ENCODE measurements around the gene KLF15. TPM values are rescaled to one million over a fixed set of nuclear protein-coding genes. Genes with fewer than 3 reads are reported as not detected.

KLF15 gene
- total and polyA plus RNA-seq, 2 of the 8 experiments (the other 6 are each of a cell fraction or from before 2014, with no cell fraction given), result 15.7 to 19.5 TPM

GRCh38 chr3:126370055-126370454 lies 12.8 kb upstream of the KLF15 start:
- H3K79me1 ChIP-seq (ENCODE audit: low read depth, low read length), result no peaks in the 10 kb centered on the region
- no peak overlapping the region for H3K27ac ChIP-seq (ENCODE audit: low read depth, low read length)
- POLR2A ChIA-PET (ENCODE audit: partially characterized antibody), result no interaction called here
- H3K18ac ChIP-seq (ENCODE audit: extremely low read depth, low read length), result no peak overlapping the region
- no peak overlapping the region for H3K56ac ChIP-seq (replicated peaks; ENCODE audit: insufficient read length, low read depth, low read length)
- no peak overlapping the region for H2BK5ac ChIP-seq (ENCODE audit: low read depth, low read length)
- 66% methylated on average over 4 of the region's 4 CpGs; no CpG with 5 or more reads in 1 of the 2 experiments for WGBS, 2 experiments (ENCODE audit: extremely low coverage in 1 of 2, insufficient coverage in 1 of 2, insufficient read length in 1 of 2, insufficient replicate concordance in 2 of 2, low coverage in 1 of 2, low lambda C conversion rate in 2 of 2, missing lambda C conversion rate in 1 of 2)
- no peak overlapping the region for H3K4ac ChIP-seq (replicated peaks; ENCODE audit: insufficient read length, low read depth, low read length)
- no peak overlapping the region for H2BK15ac ChIP-seq (ENCODE audit: low read length)
- H3K23ac ChIP-seq (ENCODE audit: insufficient read length), result no peak overlapping the region
- no peaks in the 10 kb centered on the region for H3K27me3 ChIP-seq (replicated peaks in 1 of 4; ENCODE audit: control insufficient read depth in 3 of 4, extremely low read depth in 1 of 4, insufficient read depth in 3 of 4, low read length in 3 of 4)
- no peaks in the 10 kb centered on the region for H3K23me2 ChIP-seq (ENCODE audit: low read depth, low read length)
- no peak overlapping the region for H3K4me3 ChIP-seq (ENCODE audit: extremely low read depth in 1 of 4, insufficient read depth in 2 of 4, low read depth in 3 of 4, low read length in 4 of 4)
- no peak overlapping the region for H3K9ac ChIP-seq (replicated peaks in 1 of 4; ENCODE audit: extremely low read depth in 1 of 4, low read depth in 3 of 4, low read length in 3 of 4)
- H3K36me3 ChIP-seq (ENCODE audit: control insufficient read depth in 2 of 4, insufficient read depth in 4 of 4, low read length in 3 of 4), result no peaks in the 10 kb centered on the region; a peak in 1 of 8 replicates
- H2BK20ac ChIP-seq (ENCODE audit: low read length), result no peak overlapping the region
- no peak for FAIRE-seq
- H4K8ac ChIP-seq (ENCODE audit: extremely low read depth, insufficient read depth, low read length), result no peak overlapping the region; the same call in 1 of the 2 replicates
- no peak overlapping the region for H4K91ac ChIP-seq (replicated peaks; ENCODE audit: insufficient read length, low read length)
- no peaks in the 10 kb centered on the region for H4K20me1 ChIP-seq (replicated peaks in 1 of 2; ENCODE audit: control insufficient read depth in 1 of 2, insufficient read depth in 2 of 2, low read length in 2 of 2)
- H2BK120ac ChIP-seq (replicated peaks; ENCODE audit: low read depth, low read length), result no peak overlapping the region
- no peak overlapping the region for H4K5ac ChIP-seq (ENCODE audit: insufficient read length, low read depth, low read length)
- CTCF ChIA-PET (ENCODE audit: partially characterized antibody), result interaction anchor here (1.0 to 1.6 kb wide), 2 partner anchors 21 to 125 kb away, joined by 3 read pairs; no protein-coding TSS in a partner anchor
- H3K79me2 ChIP-seq (ENCODE audit: control insufficient read depth in 1 of 2, insufficient read depth in 2 of 2, low read length in 2 of 2), result no peaks in the 10 kb centered on the region
- no peak for DNase-seq (ENCODE audit: low read depth in 1 of 2, low spot score in 2 of 2)
- H3K4me1 ChIP-seq (replicated peaks in 1 of 4; ENCODE audit: control insufficient read depth in 3 of 4, insufficient read depth in 4 of 4, low read length in 3 of 4), result peaks cover 0 to 4% (median under 1%) of the 10 kb centered on the region in 4 experiments; a peak in 5 of 7 replicates
- H2AK5ac ChIP-seq (ENCODE audit: low read depth, low read length), result no peak overlapping the region
- peaks cover 0 to 4% of the 10 kb centered on the region in 2 experiments; a peak in 1 of 4 replicates for H3K9me3 ChIP-seq (ENCODE audit: insufficient read depth in 2 of 2, low read depth in 1 of 2, low read length in 1 of 2)
- no peak overlapping the region for H3K4me2 ChIP-seq (ENCODE audit: insufficient read depth in 1 of 2, low read depth in 2 of 2, low read length in 2 of 2)
- H3K14ac ChIP-seq (ENCODE audit: insufficient read length), result no peak overlapping the region
- TF ChIP-seq USF2 (IDR thresholded peaks at IDR 0.05; ENCODE audit: low read length), result no peak
- no peak for TF ChIP-seq EGR1 (IDR thresholded peaks at IDR 0.05; ENCODE audit: borderline replicate concordance, low read depth, low read length)
- no peak for TF ChIP-seq TAF1 (IDR thresholded peaks at IDR 0.05; ENCODE audit: low read depth, low read length)
- TF ChIP-seq FOSL1 (IDR thresholded peaks at IDR 0.05; ENCODE audit: insufficient read depth, low read depth, low read length), result no peak
- TF ChIP-seq CTBP2 (IDR thresholded peaks at IDR 0.05; ENCODE audit: borderline replicate concordance, insufficient read depth, insufficient read length, low read length), result no peak
- TF ChIP-seq SAP30 (IDR thresholded peaks at IDR 0.05; ENCODE audit: insufficient read depth, insufficient replicate concordance, low read length), result no peak
- TF ChIP-seq POU5F1 (IDR thresholded peaks at IDR 0.05; ENCODE audit: low read depth, low read length), result no peak
- no peak for TF ChIP-seq EP300 (IDR thresholded peaks at IDR 0.05; ENCODE audit: borderline replicate concordance in 1 of 2, low read depth in 2 of 2, low read length in 2 of 2)
- TF ChIP-seq SP4 (IDR thresholded peaks at IDR 0.05; ENCODE audit: low read length), result no peak
- no peak overlapping the region for H2AFZ ChIP-seq (ENCODE audit: low read length)
- no peak overlapping the region for H2BK12ac ChIP-seq (ENCODE audit: low read depth, low read length)

All from H1 (cell line).